Right ventricle myocardium superior (tissue), 1 donor: Measurements from ENCODE around the gene OCA2. TPM values are rescaled to one million over a fixed set of nuclear protein-coding genes. Genes with fewer than 3 reads are reported as not detected.
"Not testable (repeated sequence)": the region's sequence is repeated elsewhere in the genome, so short reads cannot be mapped to it uniquely, and the experiment has no call there.

Experiments
- ATAC-seq: fragments of 200-7000 bp; cut with Tn5 transposase; one replicate; pipeline ENCODE4 v1.9.1; 2020; ENCODE audit warnings: mild to moderate bottlenecking; ENCODE audit not compliant: poor library complexity
- DNase-seq: peaks from one replicate; pipeline ENCODE4 v3.0.0-alpha.2; 2020
- intact Hi-C: fragments of 100-400 bp; cut with DNase I; formaldehyde crosslinking; loops from one replicate; pipeline ENCODE4 v1.11.2; 2022
- long read RNA-seq: library from polyadenylated mRNA; unstranded; transcript quantifications from one replicate; pipeline ENCODE4 v2.0.0, GENCODE V29; 2021
- total RNA-seq: library from RNA; stranded (reverse); fragmentation: NEBNext Ultra II Directional; extraction: Animal tissue kit (Norgen Biotek cat#: 25700); gene quantifications from one replicate; pipeline ENCODE4 v1.2.1, GENCODE V29; 2021
- donor health status: DM: no; HTN: yes; CAD: no; lungs with severe emphysema.

The OCA2 gene
- 0.16 TPM for total RNA-seq
- long read RNA-seq, partial matches to known transcripts, result 0 of 1 reads
- long read RNA-seq, other reads (novel, unspliced or antisense), result 1 of 1 reads

- intact Hi-C loops, result no loop called here
- peak; percentile 43 for ATAC-seq
- peak; percentile 70 for DNase-seq
Observed at GRCh38 chr15:28098766-28099554, at the start of gene OCA2. Gene OCA2, minus strand, starts transcription at chr15:28099315. Its CDS starts 17,441 bp downstream, at chr15:28081874.

- ATAC-seq (no peak), DNase-seq (no peak)
- intact Hi-C loops, result no loop called here
Observed at GRCh38 chr15:28147801-28148200, 48.7 kb upstream of the OCA2 start.

GRCh38 chr15:28145419-28145818 is 46.3 kb upstream of the OCA2 start:
- intact Hi-C loops, ATAC-seq, DNase-seq: not testable (repeated sequence)

GRCh38 chr15:28140062-28140461 is 40.9 kb upstream of the OCA2 start:
- no peak for ATAC-seq
- no peak for DNase-seq
- intact Hi-C loops, result no loop called here

GRCh38 chr15:28137408-28138039 is 38.4 kb upstream of the OCA2 start:
- DNase-seq, intact Hi-C loops, ATAC-seq: not testable (repeated sequence)

GRCh38 chr15:28136236-28136904 is 37.3 kb upstream of the OCA2 start:
- DNase-seq, ATAC-seq, intact Hi-C loops: not testable (repeated sequence)

- intact Hi-C loops, result no loop called here
- no peak for ATAC-seq
Observed at GRCh38 chr15:28133281-28133680, 34.2 kb upstream of the OCA2 start.

GRCh38 chr15:28132524-28133275 is 33.6 kb upstream of the OCA2 start:
- intact Hi-C loops, result no loop called here
- ATAC-seq (no peak), DNase-seq (no peak)

More at GRCh38 chr15:28133281-28133680, 34.2 kb upstream of the OCA2 start:
- DNase-seq, result no peak

GRCh38 chr15:28131946-28132345 is 32.8 kb upstream of the OCA2 start:
- ATAC-seq (no peak), DNase-seq (no peak)
- intact Hi-C loops, result no loop called here

GRCh38 chr15:28131400-28131799 is 32.3 kb upstream of the OCA2 start:
- no peak for DNase-seq
- no peak for ATAC-seq
- intact Hi-C loops, result no loop called here

- intact Hi-C loops, result no loop called here
- no peak for DNase-seq
- no peak for ATAC-seq
Observed at GRCh38 chr15:28130651-28131050, 31.5 kb upstream of the OCA2 start.

- intact Hi-C loops, result no loop called here
- no peak for DNase-seq
Observed at GRCh38 chr15:28129231-28129848, 30.2 kb upstream of the OCA2 start.

GRCh38 chr15:28128031-28128430 is 28.9 kb upstream of the OCA2 start:
- peak; percentile 88 for ATAC-seq
- intact Hi-C loops, result no loop called here
- DNase-seq, result peak; percentile 80

More at GRCh38 chr15:28129231-28129848, 30.2 kb upstream of the OCA2 start:
- ATAC-seq, result peak; percentile 57

GRCh38 chr15:28127036-28127435 is 27.9 kb upstream of the OCA2 start:
- DNase-seq (no peak), ATAC-seq (no peak)
- intact Hi-C loops, result no loop called here

GRCh38 chr15:28125673-28126651 is 26.8 kb upstream of the OCA2 start:
- intact Hi-C loops, result no loop called here
- ATAC-seq (no peak), DNase-seq (no peak)

GRCh38 chr15:28124841-28125240 is 25.7 kb upstream of the OCA2 start:
- intact Hi-C loops, result loop anchor here (5.0 kb wide), 1 partner anchor 38 kb away; no protein-coding TSS in a partner anchor
- ATAC-seq, result no peak
- DNase-seq, result no peak

GRCh38 chr15:28123408-28124023 is 24.4 kb upstream of the OCA2 start:
- ATAC-seq (peak; percentile 54), DNase-seq (peak; percentile 73)
- intact Hi-C loops, result loop anchor here (5.0 kb wide), 1 partner anchor 36 kb away; no protein-coding TSS in a partner anchor
